Measurements from ENCODE around the gene PRG3. TPM values are rescaled to one million over a fixed set of nuclear protein-coding genes. Genes with fewer than 3 reads are reported as not detected.

The PRG3 gene
- total RNA-seq, 4 donors from 2014 or later: not detected

- Histone ChIP-seq H3K27me3 (no peaks in the 10 kb centered on the region), H3K4me3 (no peak overlapping the region), H3K9me3 (no peaks in the 10 kb centered on the region), H3K27ac (no peak overlapping the region), H3K4me1 (peaks cover 28% of the 10 kb centered on the region), H3K36me3 (peaks cover 68% of the 10 kb centered on the region)
- 90% methylated on average over 9 of the region's 9 CpGs for WGBS
- no peak for DNase-seq (ENCODE audit: low spot score in 2 of 2)
- TF ChIP-seq EP300 (IDR thresholded peaks at IDR 0.05) (no peak), POLR2A (IDR thresholded peaks at IDR 0.05) (no peak), CTCF (IDR thresholded peaks at IDR 0.05) (no peak), POLR2AphosphoS5 (IDR thresholded peaks at IDR 0.05) (no peak)
Observed at GRCh38 chr11:57330029-57330428, 50.9 kb downstream of the PRG3 start.

- H3K4me1 ChIP-seq: peaks cover 31% of the 10 kb centered on the region
- H3K36me3 ChIP-seq: peaks cover 60% of the 10 kb centered on the region
- TF ChIP-seq EP300 (IDR thresholded peaks at IDR 0.05): no peak
- TF ChIP-seq POLR2A (IDR thresholded peaks at IDR 0.05): no peak
- TF ChIP-seq CTCF (IDR thresholded peaks at IDR 0.05): no peak
- no peak for TF ChIP-seq POLR2AphosphoS5 (IDR thresholded peaks at IDR 0.05)
- no peak overlapping the region for H3K4me3 ChIP-seq
- H3K27me3 ChIP-seq: no peaks in the 10 kb centered on the region
- 97% methylated on average over 5 of the region's 5 CpGs for WGBS
- no peak for DNase-seq (ENCODE audit: low spot score in 2 of 2)
- no peaks in the 10 kb centered on the region for H3K9me3 ChIP-seq
- no peak overlapping the region for H3K27ac ChIP-seq
Observed at GRCh38 chr11:57327721-57328120, 53.2 kb downstream of the PRG3 start.

Other genes starting within 250 kb of the PRG3 start
- gene LRRC55, start 199.2 kb downstream of the PRG3 start, total RNA-seq: under 1 TPM in 3 of 4 donors, not detected in 1; 0.08 to 0.24 (median 0.17) TPM
- gene APLNR, start 143.9 kb downstream of the PRG3 start, total RNA-seq: 1 to 10 TPM in 2 of 4 donors, under 1 TPM in 2; 0.42 to 2.2 (median 1.2) TPM
- 100 to 1,000 TPM; 241 to 276 (median 272) TPM for gene TNKS1BP1, start 56.2 kb downstream of the PRG3 start, total RNA-seq
- gene SSRP1, start 45.3 kb downstream of the PRG3 start, total RNA-seq: 10 to 100 TPM; 59.9 to 96.5 (median 67.9) TPM
- not detected for gene P2RX3, start 42.8 kb downstream of the PRG3 start, total RNA-seq
- 1 to 10 TPM in 1 of 4 donors, under 1 TPM in 1, not detected in 2; 0.36 to 1.8 TPM for gene PRG2, start 9.5 kb upstream of the PRG3 start, total RNA-seq
- gene SLC43A3, start 46.0 kb upstream of the PRG3 start, total RNA-seq: 10 to 100 TPM; 44.5 to 70.4 (median 60.0) TPM
- gene RTN4RL2, start 79.4 kb upstream of the PRG3 start, total RNA-seq: 1 to 10 TPM in 3 of 4 donors, under 1 TPM in 1; 0.64 to 4.8 (median 3.2) TPM
- 10 to 100 TPM; 13.8 to 48.8 (median 22.3) TPM for gene SLC43A1, start 134.6 kb upstream of the PRG3 start, total RNA-seq
- 10 to 100 TPM; 26.2 to 43.0 (median 40.1) TPM for gene TIMM10, start 149.6 kb upstream of the PRG3 start, total RNA-seq
- gene SMTNL1, start 156.4 kb upstream of the PRG3 start, total RNA-seq: not detected
- 10 to 100 TPM; 14.2 to 32.4 (median 25.5) TPM for gene UBE2L6, start 186.5 kb upstream of the PRG3 start, total RNA-seq
- 100 to 1,000 TPM in 2 of 4 donors, 10 to 100 TPM in 2; 93.3 to 173 (median 119) TPM for gene SERPING1, start 216.5 kb upstream of the PRG3 start, total RNA-seq